ENCODE results near the gene MPST. TPM values are rescaled to one million over a fixed set of nuclear protein-coding genes. Genes with fewer than 3 reads are reported as not detected.

Gene MPST
- total RNA-seq, 1 experiment from 2014 or later = 31.4 TPM

GRCh38 chr22:37018086-37018814, 1.3 kb upstream of the MPST start:
- intact Hi-C loops (cut with micrococcal nuclease; ENCODE audit: unreplicated experiment) = no loop called here
- ChIA-PET CTCF (no interaction called here), POLR2A (no interaction called here)
- no peaks in the 10 kb centered on the region for H3K36me3 ChIP-seq (ENCODE audit: control insufficient read depth, insufficient read depth, low read length)
- ATAC-seq (no peak), DNase-seq (ENCODE audit: low read depth, low spot score) (no peak)
- no peaks in the 10 kb centered on the region for H3K27me3 ChIP-seq (ENCODE audit: control insufficient read depth, insufficient read depth, low read length)
- peak overlapping the region; percentile 66 to 67 for H3K4me3 ChIP-seq (ENCODE audit: low read depth in 2 of 2, low read length in 2 of 2)
- 0 out of 2 replicates have a peak, but pooled peaks cover 2% of the 10 kb centered on the region for H3K4me1 ChIP-seq (ENCODE audit: control insufficient read depth, insufficient read depth, low read length)
- TF ChIP-seq CTCF (IDR thresholded peaks at IDR 0.05) (no peak), REST (IDR thresholded peaks at IDR 0.05; ENCODE audit: insufficient read depth in 1 of 2, low read depth in 2 of 2, low read length in 1 of 2) (no peak), POLR2AphosphoS5 (IDR thresholded peaks at IDR 0.05; ENCODE audit: low read depth, low read length) (no peak), SIN3A (IDR thresholded peaks at IDR 0.05; ENCODE audit: borderline replicate concordance, insufficient read depth, low read depth, low read length) (no peak), TCF7L2 (IDR thresholded peaks at IDR 0.05; ENCODE audit: low read depth, low read length) (no peak)
- in situ Hi-C loops (cut with HindIII; ENCODE audit: low pct_unique_long_range_greater_than_20kb, low sequenced_read_pairs) = no loop called here
- no TSS peak for BruUV-seq (replicated peaks)
- no peak overlapping the region for H3K27ac ChIP-seq (ENCODE audit: low read length)
- no peaks in the 10 kb centered on the region for H3K9me3 ChIP-seq (ENCODE audit: control insufficient read depth, insufficient read depth, low read depth, low read length)

- POLR2A ChIA-PET = interaction anchor here (0.6 kb wide), 1 partner anchor 43 kb away, joined by 5 read pairs; no protein-coding TSS in a partner anchor
- in situ Hi-C loops (cut with HindIII; ENCODE audit: low pct_unique_long_range_greater_than_20kb, low sequenced_read_pairs) (no loop called here), intact Hi-C loops (cut with micrococcal nuclease; ENCODE audit: unreplicated experiment) (no loop called here)
- Histone ChIP-seq H3K4me3 (ENCODE audit: low read depth in 2 of 2, low read length in 2 of 2) (peak overlapping the region; percentile 66 to 67), H3K27ac (ENCODE audit: low read length) (peak overlapping the region; percentile 51; the same call in 1 of the 2 replicates), H3K36me3 (ENCODE audit: control insufficient read depth, insufficient read depth, low read length) (no peaks in the 10 kb centered on the region), H3K4me1 (ENCODE audit: control insufficient read depth, insufficient read depth, low read length) (0 out of 2 replicates have a peak, but pooled peaks cover 2% of the 10 kb centered on the region), H3K9me3 (ENCODE audit: control insufficient read depth, insufficient read depth, low read depth, low read length) (no peaks in the 10 kb centered on the region), H3K27me3 (ENCODE audit: control insufficient read depth, insufficient read depth, low read length) (no peaks in the 10 kb centered on the region)
- TF ChIP-seq CTCF (IDR thresholded peaks at IDR 0.05) (no peak), SIN3A (IDR thresholded peaks at IDR 0.05; ENCODE audit: borderline replicate concordance, insufficient read depth, low read depth, low read length) (no peak), POLR2AphosphoS5 (IDR thresholded peaks at IDR 0.05; ENCODE audit: low read depth, low read length) (no peak), REST (IDR thresholded peaks at IDR 0.05; ENCODE audit: insufficient read depth in 1 of 2, low read depth in 2 of 2, low read length in 1 of 2) (no peak), TCF7L2 (IDR thresholded peaks at IDR 0.05; ENCODE audit: low read depth, low read length) (no peak)
- CTCF ChIA-PET = no interaction called here
- BruUV-seq (replicated peaks) = no TSS peak
- ATAC-seq (peak; percentile 35), DNase-seq (ENCODE audit: low read depth, low spot score) (no peak)
These were observed 680 bp upstream of the MPST start for GRCh38 chr22:37018815-37019308.

Data from Panc1 (cell line).